Hematopoietic multipotent progenitor cell treated with erythropoietin and hydrocortisone succinate and interleukin-3 and kit ligand, for 8 days (in vitro differentiated cells): ENCODE data around the gene METTL6.
A peak's percentile ranks its signal among the peaks of the same experiment; 100 is the strongest.
"Not testable (repeated sequence)": the region's sequence is repeated elsewhere in the genome, so short reads cannot be mapped to it uniquely, and the experiment has no call there.

ENCODE experiments used
- DNase-seq: peaks from one replicate; pipeline ENCODE4 v3.0.0-alpha.2; 2015

Gene METTL6

DNA sequence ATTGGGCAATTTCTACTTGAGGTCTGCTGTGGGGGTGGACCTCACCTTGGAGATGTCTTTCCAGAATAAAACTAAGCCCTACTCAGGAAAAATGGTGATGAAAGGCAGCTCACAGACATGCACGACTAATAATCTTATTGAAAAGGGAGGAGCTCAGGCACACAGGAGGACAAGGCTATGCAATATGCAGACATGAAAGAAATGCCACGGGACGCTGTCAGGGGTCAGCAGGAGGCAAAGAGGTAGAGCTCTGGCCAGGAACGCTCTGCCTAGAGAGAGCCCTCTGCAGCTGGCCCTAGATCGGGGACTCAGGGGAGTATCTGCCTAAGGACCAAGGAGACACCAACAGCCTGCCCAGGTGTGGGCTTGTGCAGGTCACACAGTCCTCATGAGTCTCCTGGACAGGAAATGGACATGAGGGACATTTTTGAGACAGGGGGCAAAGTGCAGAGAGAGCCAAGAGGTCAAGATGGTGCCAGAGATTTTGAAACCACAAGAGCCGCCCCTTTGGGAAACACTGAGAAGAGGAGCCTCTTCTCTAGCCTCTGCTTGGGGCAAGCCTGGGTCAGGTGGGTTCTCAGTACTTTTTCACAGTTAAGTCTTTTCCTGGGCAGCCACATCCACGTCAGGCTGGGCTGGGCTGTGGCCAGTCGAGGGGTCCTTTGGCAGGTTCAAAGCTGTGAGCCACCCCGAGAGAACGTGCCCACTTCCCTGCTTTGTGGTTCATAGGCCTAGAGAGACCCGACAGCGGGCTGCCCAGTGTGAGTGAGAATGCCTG, 23.3 kb upstream of the METTL6 start:
- DNase-seq, result no peak

DNA sequence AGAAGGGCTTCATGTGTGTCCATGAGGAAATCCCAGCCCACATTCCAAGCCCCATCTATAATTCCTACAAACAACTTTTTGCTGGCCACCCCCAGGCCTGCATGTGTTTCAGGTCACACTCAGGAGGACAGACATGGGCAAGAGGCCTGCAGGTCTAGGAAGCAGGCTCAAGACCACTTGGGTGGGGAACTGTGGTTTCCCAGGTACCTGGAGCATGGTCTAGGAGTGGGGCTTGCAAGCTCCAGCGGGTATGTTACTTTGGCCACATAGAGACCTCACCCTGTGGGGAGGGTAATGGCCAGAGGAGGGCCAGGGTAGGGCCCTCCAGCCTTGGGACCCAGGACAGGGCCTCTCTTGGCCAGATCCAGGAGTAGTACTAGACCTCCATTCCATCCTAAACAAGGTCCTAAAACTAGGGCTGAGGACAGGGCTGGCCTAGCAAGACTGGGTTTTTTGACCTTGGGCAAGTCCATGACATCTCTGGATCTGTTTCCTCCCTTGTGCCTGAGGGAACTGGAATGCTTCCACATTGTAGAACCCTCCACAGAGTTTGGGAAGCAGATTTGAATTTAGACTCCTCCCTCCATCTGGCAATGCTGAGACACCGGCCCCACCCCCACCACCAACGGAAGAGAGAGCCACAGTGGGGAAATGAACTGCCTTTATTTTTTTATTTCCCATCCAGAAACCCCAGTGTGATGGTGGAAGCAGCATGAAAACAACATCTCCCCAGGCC, 22.3 kb upstream of the METTL6 start:
- DNase-seq, result no peak

DNA sequence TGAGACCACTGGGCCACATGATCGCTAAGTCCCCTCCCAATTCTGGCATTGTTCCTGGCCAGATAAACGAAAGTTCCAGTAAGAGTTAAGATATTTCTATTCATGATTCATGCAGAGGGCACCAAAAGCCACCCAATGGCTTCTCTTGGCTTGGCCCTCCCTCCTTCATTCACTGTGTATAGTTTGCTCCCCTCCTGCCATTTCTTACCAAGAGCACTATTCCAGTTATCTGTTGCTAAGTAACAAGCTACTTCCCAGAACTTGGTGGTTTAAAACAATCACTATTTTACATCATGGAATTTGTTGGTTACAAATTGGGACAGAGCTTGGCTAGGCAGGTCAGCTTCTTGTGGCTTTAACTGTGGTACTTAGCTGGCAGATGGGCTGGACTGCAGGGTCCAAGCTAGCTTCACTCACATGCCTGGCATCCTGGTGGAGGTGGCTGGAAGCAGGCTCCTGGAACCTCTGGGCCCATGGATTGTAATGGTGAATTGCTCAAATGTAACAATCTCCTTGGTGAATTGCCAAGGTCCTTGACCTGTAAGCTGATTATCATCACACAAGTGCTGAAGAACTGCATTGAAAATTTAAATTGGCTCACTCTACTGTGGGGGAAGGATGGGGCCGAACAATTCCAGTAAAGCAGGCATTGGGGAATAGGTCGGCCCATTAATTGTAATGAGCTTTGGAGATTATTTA, 16.6 kb upstream of the METTL6 start:
- DNase-seq, result no peak

DNA sequence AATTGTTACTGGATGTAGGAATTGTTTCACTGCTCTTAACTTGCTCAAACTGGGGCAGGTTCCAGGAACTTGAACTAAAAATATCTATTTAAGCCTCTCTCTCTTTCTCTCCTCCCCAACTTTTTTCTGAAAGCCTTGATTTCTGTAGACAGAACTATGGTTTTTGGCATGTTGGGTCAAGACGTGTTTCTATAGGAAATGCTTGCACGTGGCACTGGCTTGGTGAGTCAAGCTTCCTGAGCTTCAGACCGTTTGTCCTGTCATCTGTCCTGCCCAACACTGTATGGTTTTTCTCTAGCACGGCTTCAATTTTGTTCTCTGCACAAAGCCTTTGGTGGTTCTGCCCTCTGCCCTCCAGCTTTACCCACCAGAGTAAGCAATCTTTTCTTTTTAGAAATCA, 13.5 kb upstream of the METTL6 start:
- no peak for DNase-seq

DNA sequence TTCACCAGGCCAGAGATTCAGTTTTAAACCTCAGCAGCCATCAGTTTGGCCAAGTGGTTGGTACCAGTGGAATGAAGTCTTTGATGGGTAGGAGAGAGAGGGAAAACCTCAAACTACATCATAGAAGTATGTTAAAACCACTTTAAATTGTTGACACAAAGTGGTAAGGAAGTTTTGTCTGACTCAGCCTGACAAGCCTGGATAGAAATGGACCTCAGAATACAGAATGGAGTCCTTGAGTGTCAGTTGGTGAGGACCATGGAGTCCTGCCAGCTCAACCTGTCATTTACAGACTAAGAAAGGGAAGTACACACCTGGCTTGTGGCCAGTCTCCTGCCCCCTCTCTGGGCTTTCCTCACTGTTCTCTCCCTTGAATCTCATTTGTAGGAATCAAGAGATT, 12.1 kb upstream of the METTL6 start:
- DNase-seq, result no peak

DNA sequence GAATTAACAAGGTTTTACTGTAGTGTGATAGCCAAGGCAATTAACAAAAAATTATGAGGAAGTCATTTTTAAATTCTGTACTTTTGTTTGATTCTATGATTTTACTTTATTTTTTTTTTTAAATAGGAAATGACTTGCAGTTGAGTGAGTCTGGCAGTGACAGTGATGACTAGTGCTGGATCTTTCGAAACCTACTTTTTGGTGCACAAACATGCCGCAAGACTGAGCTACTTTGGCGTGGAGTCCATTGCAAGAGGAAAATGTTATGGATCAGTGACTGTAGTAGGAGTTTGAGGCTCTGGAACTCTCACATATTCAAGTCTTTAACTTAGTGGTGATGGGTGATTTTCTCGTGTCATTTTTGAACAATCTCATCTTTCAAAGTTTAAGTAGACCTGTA, 11.6 kb upstream of the METTL6 start:
- DNase-seq, result no peak

DNA sequence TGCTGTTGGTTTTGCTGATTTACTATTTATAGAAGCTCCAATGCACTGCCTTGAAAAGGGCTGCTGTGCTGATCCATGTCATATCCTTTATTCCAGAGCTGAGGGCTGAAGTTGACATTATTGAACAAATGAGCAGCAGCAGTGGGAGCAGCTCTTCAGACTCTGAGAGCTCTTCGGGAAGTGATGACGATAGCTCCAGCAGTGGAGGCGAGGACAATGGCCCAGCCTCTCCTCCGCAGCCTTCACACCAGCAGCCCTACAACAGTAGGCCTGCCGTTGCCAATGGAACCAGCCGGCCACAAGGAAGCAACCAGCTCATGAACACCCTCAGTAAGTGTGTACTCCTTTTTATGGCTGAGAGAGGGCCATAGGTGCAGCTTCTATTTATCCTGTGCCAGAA, 8.9 kb upstream of the METTL6 start:
- no peak for DNase-seq

DNA sequence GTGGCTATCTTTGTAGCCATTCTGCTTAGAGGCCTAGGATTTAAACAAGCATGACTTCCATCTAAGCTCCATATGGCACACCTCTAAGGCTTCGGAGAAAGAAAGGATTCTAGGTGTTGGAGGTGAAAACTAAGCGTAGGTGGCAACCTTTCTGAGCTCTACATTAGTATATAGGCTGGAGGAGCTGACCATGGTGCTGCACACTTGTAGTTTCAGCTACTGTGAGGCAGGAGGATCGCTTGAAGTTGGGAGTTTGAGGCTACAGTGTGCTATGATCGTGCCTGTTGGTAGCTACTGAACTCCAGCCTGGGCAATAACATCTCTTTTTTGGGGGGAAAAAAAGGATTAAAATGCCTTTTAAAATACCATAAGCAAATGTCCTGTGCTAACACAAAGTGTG, 7.4 kb upstream of the METTL6 start:
- no peak for DNase-seq

DNA sequence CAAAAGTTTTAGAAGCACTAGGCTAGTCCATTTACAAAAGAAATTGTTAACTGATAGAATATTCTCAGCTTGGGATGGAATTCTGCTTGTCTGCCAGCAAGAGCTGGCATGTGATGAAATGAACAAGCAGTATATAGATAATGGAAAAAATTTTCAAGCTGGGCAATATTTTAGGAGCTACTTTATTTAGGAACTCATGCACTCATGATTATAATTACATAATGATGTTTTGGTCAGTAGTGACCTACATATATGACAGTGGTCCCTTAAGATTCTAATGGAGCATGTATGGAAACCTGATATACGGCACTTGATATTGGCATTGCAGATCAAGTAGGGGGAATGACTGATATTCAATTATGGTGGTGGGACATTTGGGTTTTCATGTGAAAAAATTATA, 6.2 kb upstream of the METTL6 start:
- no peak for DNase-seq

DNA sequence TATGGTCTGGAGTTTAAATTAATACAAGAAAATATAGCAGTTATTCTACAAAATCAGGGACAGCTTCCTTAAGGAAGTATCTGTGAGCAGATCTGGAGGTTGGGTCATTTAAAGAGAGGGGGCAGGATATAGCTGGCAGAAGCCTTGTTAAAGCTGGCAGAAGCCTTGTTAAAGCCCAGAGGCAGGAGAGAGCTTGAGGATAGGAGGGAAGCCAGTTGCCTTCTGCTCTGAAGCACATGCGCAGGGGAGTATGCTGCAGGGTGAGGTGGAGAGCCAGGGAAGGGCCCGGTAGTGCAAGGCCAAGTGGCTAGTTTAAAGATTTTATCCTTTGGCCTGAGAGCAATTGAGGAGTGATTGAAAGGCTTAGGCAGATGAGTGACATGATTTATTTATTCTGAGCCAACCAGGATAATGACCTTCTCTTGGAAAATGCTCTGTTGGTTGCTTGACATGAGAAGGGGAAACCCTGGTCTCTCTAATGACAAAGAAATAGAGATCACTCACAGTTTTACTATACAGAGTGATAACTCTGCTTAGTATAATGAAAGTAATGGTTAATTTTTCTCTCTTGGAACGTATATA, 4.0 kb upstream of the METTL6 start:
- no peak for DNase-seq

DNA sequence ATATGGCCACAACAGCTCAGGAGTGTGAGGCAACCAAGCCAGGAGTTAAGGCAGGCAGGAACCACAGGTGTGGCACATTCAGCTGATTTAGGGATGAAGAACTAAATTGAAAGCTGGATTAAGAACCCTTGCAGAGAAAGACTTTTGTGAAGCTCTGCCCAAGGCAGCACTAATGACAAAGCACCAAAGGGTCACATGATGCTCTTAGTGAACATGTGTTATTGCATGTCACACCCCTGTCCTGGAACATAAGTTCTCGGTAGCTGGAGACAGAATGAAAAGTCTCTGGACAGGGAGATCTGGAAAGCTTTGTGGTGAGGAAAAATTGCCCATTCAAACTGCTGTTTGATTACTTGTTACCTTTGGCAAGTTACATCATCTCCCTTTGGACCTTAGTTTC, 3.3 kb upstream of the METTL6 start:
- no peak for DNase-seq

DNA sequence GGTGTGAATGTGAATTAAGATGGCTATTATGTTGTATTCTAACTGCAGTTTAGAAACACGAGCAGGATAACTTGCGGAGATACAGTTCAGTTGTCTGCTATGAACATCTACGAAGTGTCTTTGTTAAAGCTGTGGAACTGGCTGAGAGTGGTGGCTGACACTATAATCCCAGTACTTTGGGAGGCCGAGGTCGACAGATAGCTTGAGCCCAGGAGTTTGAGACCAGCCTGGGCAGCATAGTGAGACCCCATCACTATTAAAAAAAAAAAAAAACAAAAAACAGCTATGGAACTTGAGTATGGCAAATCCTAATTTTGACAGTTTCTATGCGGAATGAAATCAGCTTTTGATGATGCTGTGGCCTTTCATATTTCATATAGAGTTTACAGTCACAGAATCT, 1.7 kb upstream of the METTL6 start:
- no peak for DNase-seq

DNA sequence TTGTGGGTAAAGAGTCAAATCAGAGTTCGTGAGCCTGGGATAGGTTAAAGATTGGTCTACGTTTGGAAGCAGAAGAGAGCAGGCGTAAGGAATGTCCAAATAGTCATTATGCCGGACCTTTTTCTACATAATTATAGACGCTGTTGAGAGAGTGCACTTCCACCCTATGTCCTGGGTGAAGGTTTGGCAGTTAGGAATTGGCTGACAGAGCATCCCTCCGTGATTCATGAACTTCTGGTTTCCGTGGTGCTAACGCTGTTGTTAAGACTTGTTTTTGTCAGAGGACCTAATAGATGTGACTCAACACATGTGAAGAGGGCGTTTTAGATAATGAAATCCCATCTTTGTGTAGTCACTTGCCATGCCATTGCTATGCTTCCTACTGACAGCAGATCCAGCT, 1.2 kb upstream of the METTL6 start:
- DNase-seq, result peak; percentile 26

DNA sequence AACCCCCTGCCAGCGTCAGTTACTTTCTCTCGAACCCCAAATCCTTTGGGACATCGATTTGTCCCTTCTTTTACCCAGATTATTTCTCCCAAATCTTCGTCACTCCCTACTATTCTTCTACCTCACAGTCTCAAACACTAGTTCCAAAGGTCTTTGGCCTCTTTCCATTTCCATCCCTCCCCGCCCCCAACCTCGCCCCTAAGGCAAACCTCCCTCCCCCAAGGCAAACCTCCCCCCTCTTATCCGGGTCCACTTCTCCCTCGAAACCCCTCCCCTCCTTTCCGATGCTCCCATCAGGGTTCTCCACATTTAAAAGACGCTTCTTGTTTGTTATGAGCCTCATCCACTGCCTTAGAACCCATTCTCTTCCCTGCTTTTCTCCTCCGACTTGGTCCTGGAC, 637 bp upstream of the METTL6 start:
- DNase-seq, result peak; percentile 5

DNA sequence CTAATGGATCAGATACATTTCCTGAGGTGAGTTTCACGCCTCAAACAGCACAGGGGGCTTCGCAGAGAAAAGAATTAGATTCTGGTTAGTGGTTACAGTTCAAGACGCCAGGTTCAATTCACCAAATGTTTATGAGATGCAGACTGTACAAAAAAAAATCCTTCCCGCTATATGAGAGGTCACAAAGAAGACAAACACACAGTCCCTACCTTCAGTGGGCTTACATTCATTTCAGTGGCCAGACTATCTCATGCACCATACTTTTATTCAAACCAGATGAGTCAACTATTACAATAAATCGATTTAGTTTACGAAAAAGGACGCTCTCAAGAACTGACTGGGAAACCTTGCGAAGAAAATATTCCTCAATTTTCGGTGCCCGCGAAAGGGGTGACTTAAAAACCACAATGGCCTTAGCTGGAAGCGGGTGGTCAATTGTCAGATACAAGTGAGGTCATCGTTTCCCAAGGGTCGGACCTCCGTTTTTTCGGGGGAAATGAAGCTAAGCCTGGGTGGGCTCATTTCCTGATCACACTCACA, 695 bp downstream of the METTL6 start:
- DNase-seq, result no peak

DNA sequence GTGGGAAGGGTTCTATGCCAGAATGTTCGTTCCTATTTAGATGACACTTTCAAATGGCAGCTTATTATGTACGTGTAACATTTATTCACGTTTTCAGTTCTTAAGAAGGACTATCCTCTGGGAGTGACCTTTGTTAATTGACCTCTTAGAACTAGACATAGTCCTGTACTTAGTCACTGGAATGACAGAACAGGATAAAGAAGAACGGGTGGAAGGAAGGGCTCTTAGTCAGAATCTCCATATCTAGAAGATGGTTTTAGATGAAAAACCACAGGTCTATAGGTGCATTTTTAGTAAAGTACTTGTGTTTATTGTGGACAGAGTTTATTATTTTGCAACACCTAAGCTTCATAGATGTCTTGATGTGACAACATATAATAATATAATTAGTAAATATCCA, 6.5 kb downstream of the METTL6 start:
- DNase-seq, result no peak

DNA sequence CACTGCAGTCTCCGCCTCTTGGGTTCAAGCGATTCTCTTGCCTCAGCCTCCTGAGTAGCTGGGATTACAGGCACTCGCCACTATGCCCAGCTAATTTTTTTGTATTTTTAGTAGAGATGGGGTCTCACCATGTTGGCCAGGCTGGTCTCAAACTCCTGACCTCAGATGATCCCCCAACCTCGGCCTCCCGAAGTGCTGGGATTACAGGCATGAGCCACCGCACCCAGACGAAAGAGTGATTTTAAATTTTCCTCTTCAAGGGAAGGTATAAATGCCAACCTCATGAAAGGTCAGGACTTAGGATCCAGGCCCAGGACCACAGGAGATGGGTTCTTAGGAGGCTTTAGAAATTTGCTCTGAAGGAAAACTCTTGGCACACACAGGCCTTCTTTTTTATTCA, 16.4 kb downstream of the METTL6 start:
- DNase-seq, result not testable (repeated sequence)

DNA sequence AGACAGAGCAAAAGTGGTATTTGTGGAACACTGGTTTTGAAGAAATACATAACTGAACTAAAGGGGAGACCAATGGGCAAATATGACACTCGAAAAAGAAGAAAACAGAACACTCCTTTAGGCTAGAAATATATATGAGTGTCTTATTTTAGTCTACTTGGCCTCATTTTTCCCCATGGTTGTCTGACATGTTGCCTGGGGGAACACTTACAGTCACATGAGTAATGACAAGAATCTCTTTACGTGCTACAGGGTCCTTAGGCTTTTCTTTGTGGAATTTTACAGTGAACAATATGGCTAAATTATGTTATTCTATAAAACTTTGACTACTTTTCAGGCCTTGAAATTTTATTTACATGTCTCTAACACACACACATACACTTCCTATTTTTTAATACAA, 17.6 kb downstream of the METTL6 start:
- DNase-seq, result no peak

DNA sequence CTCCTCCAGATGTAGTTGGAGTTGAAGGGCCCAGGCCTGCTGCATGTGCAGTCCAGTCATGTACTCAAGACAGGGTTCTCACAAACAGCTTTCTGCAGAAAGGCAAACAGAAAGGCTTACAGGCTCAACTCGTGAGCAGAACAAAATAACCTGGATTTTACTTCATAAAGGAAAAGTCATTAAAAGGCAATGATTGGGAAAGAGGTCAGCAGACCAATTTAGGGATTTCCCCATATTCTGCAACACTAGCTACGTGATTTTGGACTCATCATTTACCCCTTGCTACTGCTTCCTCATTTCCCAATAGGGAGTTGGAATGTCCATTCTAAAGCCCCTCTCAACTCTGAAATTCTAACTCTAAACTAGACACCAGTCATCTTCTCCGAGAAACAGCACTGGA, 18.1 kb downstream of the METTL6 start:
- DNase-seq, result no peak

DNA sequence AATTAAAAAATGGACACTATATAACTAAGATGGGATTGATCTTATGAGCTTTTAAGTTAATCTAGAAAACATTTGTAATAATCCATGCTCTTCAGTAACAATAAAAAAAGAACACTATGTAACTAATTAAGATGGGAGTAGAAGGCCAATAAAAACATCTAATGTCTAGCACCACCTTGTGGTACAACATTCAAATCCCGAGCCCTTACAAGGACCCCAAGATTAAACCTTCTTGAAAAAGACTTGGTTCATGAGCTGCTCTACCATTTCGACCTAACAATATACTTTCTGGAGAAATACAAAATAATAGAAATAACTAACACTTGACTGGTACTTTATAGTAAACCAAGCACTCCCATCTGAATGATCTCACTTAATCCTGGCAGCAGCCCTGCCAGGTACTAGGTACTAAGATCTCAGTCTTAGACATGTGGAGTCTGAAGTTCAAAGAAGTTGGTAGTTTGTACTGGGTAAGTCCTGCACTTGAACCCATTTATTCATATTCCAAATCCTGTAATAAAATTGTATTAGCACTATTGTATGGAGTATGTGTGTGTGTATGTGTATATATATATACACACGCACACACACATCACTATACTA, 21.8 kb downstream of the METTL6 start:
- DNase-seq, result peak; percentile 75

DNA sequence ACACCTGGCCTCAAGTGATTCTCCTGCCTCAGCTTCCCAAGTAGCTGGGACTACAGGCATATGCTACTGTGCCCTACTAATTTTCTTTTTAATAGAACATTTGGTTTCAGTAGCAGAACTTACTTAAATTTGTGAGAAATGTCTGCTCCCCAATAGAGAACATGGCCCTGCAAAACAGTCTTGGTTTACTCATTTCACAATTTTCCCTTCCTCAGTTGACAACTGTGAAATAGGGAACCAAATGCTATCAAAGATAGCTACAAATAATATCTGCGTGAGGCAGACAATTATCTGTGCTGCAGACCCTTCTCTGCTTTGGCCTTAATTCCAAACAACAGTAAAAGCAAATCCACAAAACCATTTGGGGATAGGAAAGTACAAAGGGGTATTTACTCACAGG, 22.6 kb downstream of the METTL6 start:
- no peak for DNase-seq

DNA sequence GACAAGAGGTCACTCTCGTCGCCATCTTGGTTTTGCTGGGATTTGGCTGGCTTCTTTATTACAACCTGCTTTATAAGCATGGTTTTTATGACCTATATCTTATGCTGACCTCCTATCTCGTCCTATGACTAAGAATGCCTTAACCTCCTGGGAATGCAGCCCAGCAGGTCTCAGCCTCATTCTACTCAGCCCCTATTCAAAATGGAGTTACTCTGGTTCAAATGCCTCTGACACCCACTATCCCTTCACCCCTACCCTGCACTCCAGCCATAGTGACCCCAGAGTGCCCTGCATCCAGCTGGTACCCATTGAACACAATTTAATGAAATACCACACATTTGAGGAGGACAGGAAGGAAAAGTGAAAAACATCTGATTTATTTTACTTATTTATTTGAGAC, 23.4 kb downstream of the METTL6 start:
- DNase-seq, result no peak

DNA sequence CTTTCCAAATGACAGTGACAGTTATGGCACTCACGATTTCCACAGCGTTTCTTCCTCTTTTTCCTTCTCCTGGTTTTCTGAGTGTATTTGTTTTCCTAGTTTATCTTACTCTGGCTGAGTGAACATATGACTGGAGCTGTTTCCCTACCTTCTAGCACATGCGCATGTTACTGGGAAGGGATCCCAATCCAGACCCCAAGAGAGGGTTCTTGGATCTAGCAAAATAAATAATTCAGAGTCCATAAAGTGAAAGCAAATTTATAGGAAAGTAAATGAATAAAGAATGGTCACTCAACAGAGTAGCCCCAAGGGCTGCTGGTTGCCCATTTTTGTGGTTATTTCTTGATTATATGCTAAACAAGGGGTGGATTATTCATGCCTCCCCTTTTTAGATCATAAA, 23.8 kb downstream of the METTL6 start:
- DNase-seq, result no peak
